Endodermal cell (in vitro differentiated cells): Measurements from ENCODE around the gene FBXW11. TPM values are rescaled to one million over a fixed set of nuclear protein-coding genes. Genes with fewer than 3 reads are reported as not detected.

Experiments used
- DNase-seq: peaks from one replicate; pipeline ENCODE4 v3.0.0-alpha.2; 2017
- H3K27ac ChIP-seq: 2 replicates; pipeline ENCODE4 v1.5.1; 2013; ENCODE audit warnings: mild to moderate bottlenecking, low read depth, low read length, moderate library complexity
- H3K27me3 ChIP-seq: 2 replicates; pipeline ENCODE4 v1.6.1; 2013; ENCODE audit warnings: mild to moderate bottlenecking, low read length, moderate library complexity; ENCODE audit not compliant: insufficient read depth, control insufficient read depth, poor library complexity, severe bottlenecking
- H3K36me3 ChIP-seq: 2 replicates; pipeline ENCODE4 v1.7.0; 2013; ENCODE audit warnings: mild to moderate bottlenecking, low read length, moderate library complexity; ENCODE audit not compliant: control insufficient read depth, insufficient read depth
- H3K4me1 ChIP-seq: one replicate; pipeline ENCODE4 v1.7.0; 2013; ENCODE audit warnings: low read length; ENCODE audit not compliant: control insufficient read depth, insufficient read depth
- H3K4me3 ChIP-seq: 2 replicates; pipeline ENCODE4 v1.5.1; 2013; ENCODE audit warnings: mild to moderate bottlenecking, low read length, moderate library complexity
- H3K9ac ChIP-seq: 2 replicates; pipeline ENCODE4 v1.6.1; 2013; ENCODE audit warnings: mild to moderate bottlenecking, low read length, moderate library complexity; ENCODE audit not compliant: poor library complexity, severe bottlenecking; ENCODE audit errors: extremely low read depth
- H3K9me3 ChIP-seq: 2 replicates; pipeline ENCODE4 v1.6.1; 2013; ENCODE audit warnings: mild to moderate bottlenecking, low read length, moderate library complexity; ENCODE audit not compliant: control insufficient read depth
- H3K27ac Mint-ChIP-seq: 2 replicates; pipeline ENCODE4 v1.8.0; 2020; ENCODE audit warnings: mixed read lengths
- H3K27me3 Mint-ChIP-seq: 2 replicates; pipeline ENCODE4 v1.8.0; 2021; ENCODE audit warnings: mild to moderate bottlenecking, mixed read lengths; ENCODE audit not compliant: insufficient read depth
- H3K36me3 Mint-ChIP-seq: 2 replicates; pipeline ENCODE4 v1.8.0; 2020; ENCODE audit warnings: low read depth, mixed read lengths
- H3K4me1 Mint-ChIP-seq: 2 replicates; pipeline ENCODE4 v1.8.0; 2020; ENCODE audit warnings: mixed read lengths
- H3K4me3 Mint-ChIP-seq: 2 replicates; pipeline ENCODE4 v1.8.0; 2020; ENCODE audit warnings: mild to moderate bottlenecking, moderate library complexity, mixed read lengths
- H3K9me3 Mint-ChIP-seq: 2 replicates; pipeline ENCODE4 v1.8.0; 2020; ENCODE audit warnings: mild to moderate bottlenecking, mixed read lengths
- CTCF ChIP-seq: fragments of 200-600 bp; sonication (generic); conservative IDR thresholded peaks from 2 replicates; pipeline ENCODE4 v1.5.0; 2021; ENCODE audit warnings: antibody characterized with exemption, mild to moderate bottlenecking
- WGBS, 2 experiments: methylation state at CpG; one replicate each; pipeline versions ENCODE4 v1.1.5 to v1.1.7; 2013; ENCODE audit warnings: missing lambda C conversion rate in 2 of 2, mixed read lengths in 1 of 2; ENCODE audit not compliant: insufficient coverage in 1 of 2, insufficient read length in 1 of 2; 5-methylcytosine and 5-hydroxymethylcytosine counted together
- total RNA-seq, 2 donors: library from RNA; stranded (reverse); fragmentation: NEBNext Ultra II Directional in 1 of 2; extraction: Animal tissue kit (Norgen Biotek cat#: 25700) in 1 of 2; gene quantifications; 2 replicates in 1 of 2; 3 replicates in 1 of 2; pipeline ENCODE4 v1.2.1, GENCODE V29; 2021

FBXW11 gene
- total RNA-seq, 2 donors from 2014 or later = 42.2 to 49.4 TPM

DNA sequence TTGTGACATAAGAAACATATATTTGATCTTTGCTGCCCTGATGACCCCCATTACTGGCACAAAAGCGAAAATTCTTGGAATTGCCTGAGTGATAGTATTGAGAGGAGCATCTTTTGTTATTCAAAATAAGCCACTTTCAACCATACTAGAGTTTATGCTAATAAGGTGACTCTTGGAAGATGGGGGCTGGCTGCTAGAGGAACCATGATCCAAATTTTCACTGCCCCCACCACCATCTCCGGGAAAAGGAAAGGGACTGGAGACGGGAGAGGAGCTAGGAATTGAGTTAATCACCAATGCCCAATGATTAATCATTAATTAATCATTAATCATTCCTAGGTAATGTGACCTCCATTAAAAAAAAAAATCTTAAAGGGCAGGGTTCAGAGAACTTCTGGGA, 25.6 kb downstream of the FBXW11 start:
- H3K9ac ChIP-seq = no peak overlapping the region
- H3K36me3 ChIP-seq = peaks cover 13% of the 10 kb centered on the region
- Mint-ChIP-seq H3K36me3 (peaks cover 5% of the 10 kb centered on the region), H3K9me3 (peaks cover 17% of the 10 kb centered on the region), H3K4me1 (peaks cover 35% of the 10 kb centered on the region), H3K27me3 (no peaks in the 10 kb centered on the region), H3K4me3 (no peak overlapping the region), H3K27ac (no peak overlapping the region)
- H3K27ac ChIP-seq = no peak overlapping the region
- peaks cover 44% of the 10 kb centered on the region for H3K9me3 ChIP-seq
- no peak for TF ChIP-seq CTCF
- peak overlapping the region; percentile 2 for H3K4me3 ChIP-seq
- no peaks in the 10 kb centered on the region for H3K27me3 ChIP-seq
- H3K4me1 ChIP-seq = peaks cover 3% of the 10 kb centered on the region
- DNase-seq = peak; percentile 67
- no CpG with 5 or more reads among the region's 3 CpGs for WGBS, 2 experiments

GRCh38 chr5:171979606-171980005, 26.8 kb downstream of the FBXW11 start:
- Histone ChIP-seq H3K9ac (no peak overlapping the region), H3K9me3 (peaks cover 44% of the 10 kb centered on the region), H3K4me3 (no peak overlapping the region), H3K27me3 (no peaks in the 10 kb centered on the region), H3K36me3 (peaks cover 13% of the 10 kb centered on the region), H3K27ac (no peak overlapping the region), H3K4me1 (peaks cover 3% of the 10 kb centered on the region)
- peak; percentile 58 for DNase-seq
- no peak for TF ChIP-seq CTCF
- Mint-ChIP-seq H3K4me1 (peaks cover 41% of the 10 kb centered on the region), H3K9me3 (peaks cover 17% of the 10 kb centered on the region), H3K27me3 (no peaks in the 10 kb centered on the region), H3K27ac (no peak overlapping the region), H3K36me3 (peaks cover 5% of the 10 kb centered on the region), H3K4me3 (no peak overlapping the region)
- 95 to 96% methylated on average over 7 to 8 of the region's 8 CpGs for WGBS, 2 experiments

- no peak overlapping the region for H3K4me3 Mint-ChIP-seq
- Histone ChIP-seq H3K9me3 (peaks cover 44% of the 10 kb centered on the region), H3K4me1 (peaks cover 3% of the 10 kb centered on the region), H3K4me3 (no peak overlapping the region), H3K36me3 (peaks cover 13% of the 10 kb centered on the region), H3K27me3 (no peaks in the 10 kb centered on the region), H3K27ac (no peak overlapping the region), H3K9ac (no peak overlapping the region)
- no peak overlapping the region for H3K27ac Mint-ChIP-seq
- H3K27me3 Mint-ChIP-seq = no peaks in the 10 kb centered on the region
- H3K4me1 Mint-ChIP-seq = peaks cover 33% of the 10 kb centered on the region
- peaks cover 17% of the 10 kb centered on the region for H3K9me3 Mint-ChIP-seq
- no peak for TF ChIP-seq CTCF
- WGBS, 2 experiments = 89 to 100% methylated on average over 2 to 4 of the region's 4 CpGs
- H3K36me3 Mint-ChIP-seq = peaks cover 5% of the 10 kb centered on the region
- DNase-seq = no peak
Measured at GRCh38 chr5:171978519-171978918, 27.9 kb downstream of the FBXW11 start.
